Ascending aorta (tissue), 2 donors: ENCODE data around the gene FXYD7. TPM values are rescaled to one million over a fixed set of nuclear protein-coding genes. Genes with fewer than 3 reads are reported as not detected.

ENCODE experiments used
- DNase-seq, 2 donors: peaks; one replicate each; pipeline ENCODE4 v3.0.0-alpha.2; 2019; ENCODE audit warnings: low spot score in 2 of 2
- H3K27ac ChIP-seq, 2 donors: fragments of 200-600 bp; sonication (generic); one replicate each; pipeline ENCODE4 v1.5.1; 2016 to 2017; ENCODE audit warnings: mild to moderate bottlenecking in 1 of 2
- H3K27me3 ChIP-seq: fragments of 200-600 bp; sonication (generic); one replicate; pipeline ENCODE4 v1.5.1; 2017
- H3K36me3 ChIP-seq, 2 donors: fragments of 200-600 bp; sonication (generic); one replicate each; pipeline ENCODE4 v1.5.1; 2016
- H3K4me1 ChIP-seq, 2 donors: fragments of 200-600 bp; sonication (generic); one replicate each; pipeline ENCODE4 v1.5.1; 2016 to 2017; ENCODE audit warnings: mild to moderate bottlenecking in 1 of 2
- H3K4me3 ChIP-seq, 2 donors: fragments of 200-600 bp; sonication (generic); one replicate each; pipeline ENCODE4 v1.5.1; 2016 to 2017; ENCODE audit warnings: mild to moderate bottlenecking in 1 of 2
- H3K9me3 ChIP-seq, 2 donors: fragments of 200-600 bp; sonication (generic); one replicate each; pipeline ENCODE4 v1.5.1; 2016
- intact Hi-C: fragments of 100-400 bp; cut with DNase I; formaldehyde crosslinking; loops from one replicate; pipeline ENCODE4 v1.15.1; 2023
- total RNA-seq: library from RNA; depleted of rRNA; stranded (reverse); fragments of >200 nt; gene quantifications from one replicate; pipeline ENCODE4 v1.1.0, GENCODE V29; 2016
- TF ChIP-seq, protein P1 (sequence below), 3 experiments: fragments of 200-600 bp in 2 of 3; fragments of 450-650 bp in 1 of 3; sonication (generic) in 2 of 3; IDR thresholded peaks; one replicate each; pipeline ENCODE4 v1.5.1; 2016 to 2019; ENCODE audit warnings: antibody characterized with exemption in 3 of 3, mild to moderate bottlenecking in 1 of 3, moderate library complexity in 1 of 3

FXYD7 gene
- total RNA-seq, 1 donor from 2014 or later = not detected

GRCh38 chr19:35177377-35178274 lies 34.6 kb downstream of the FXYD7 start:
- no peaks in the 10 kb centered on the region for H3K9me3 ChIP-seq
- no peak for DNase-seq
- no peaks in the 10 kb centered on the region for H3K36me3 ChIP-seq
- TF ChIP-seq, protein P1, sequence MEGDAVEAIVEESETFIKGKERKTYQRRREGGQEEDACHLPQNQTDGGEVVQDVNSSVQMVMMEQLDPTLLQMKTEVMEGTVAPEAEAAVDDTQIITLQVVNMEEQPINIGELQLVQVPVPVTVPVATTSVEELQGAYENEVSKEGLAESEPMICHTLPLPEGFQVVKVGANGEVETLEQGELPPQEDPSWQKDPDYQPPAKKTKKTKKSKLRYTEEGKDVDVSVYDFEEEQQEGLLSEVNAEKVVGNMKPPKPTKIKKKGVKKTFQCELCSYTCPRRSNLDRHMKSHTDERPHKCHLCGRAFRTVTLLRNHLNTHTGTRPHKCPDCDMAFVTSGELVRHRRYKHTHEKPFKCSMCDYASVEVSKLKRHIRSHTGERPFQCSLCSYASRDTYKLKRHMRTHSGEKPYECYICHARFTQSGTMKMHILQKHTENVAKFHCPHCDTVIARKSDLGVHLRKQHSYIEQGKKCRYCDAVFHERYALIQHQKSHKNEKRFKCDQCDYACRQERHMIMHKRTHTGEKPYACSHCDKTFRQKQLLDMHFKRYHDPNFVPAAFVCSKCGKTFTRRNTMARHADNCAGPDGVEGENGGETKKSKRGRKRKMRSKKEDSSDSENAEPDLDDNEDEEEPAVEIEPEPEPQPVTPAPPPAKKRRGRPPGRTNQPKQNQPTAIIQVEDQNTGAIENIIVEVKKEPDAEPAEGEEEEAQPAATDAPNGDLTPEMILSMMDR (IDR thresholded peaks at IDR 0.05) = no peak
- intact Hi-C loops = no loop called here
- H3K4me1 ChIP-seq = no peaks in the 10 kb centered on the region
- no peaks in the 10 kb centered on the region for H3K27me3 ChIP-seq
- H3K4me3 ChIP-seq = no peak overlapping the region
- H3K27ac ChIP-seq = no peak overlapping the region

DNA sequence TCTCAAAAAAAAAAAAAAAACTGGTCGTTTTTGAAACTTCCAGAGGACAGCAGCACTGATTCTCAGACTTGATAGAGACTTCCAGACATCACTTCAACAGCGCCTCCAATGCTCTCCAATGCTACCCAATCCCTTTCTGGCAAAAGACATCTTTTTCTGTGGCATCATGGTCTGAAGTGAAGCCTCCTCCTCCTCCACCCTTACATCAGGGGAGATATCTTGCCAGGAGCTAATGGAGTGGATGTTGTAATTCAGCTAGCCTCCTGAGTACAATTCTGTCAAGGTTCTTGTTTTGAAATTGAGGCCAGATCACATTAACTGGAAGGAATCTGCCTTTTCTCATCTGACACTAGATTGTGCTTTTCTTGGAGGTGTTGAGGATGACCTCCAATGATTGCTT lies 35.6 kb downstream of the FXYD7 start:
- Histone ChIP-seq H3K27me3 (no peaks in the 10 kb centered on the region), H3K27ac (no peak overlapping the region), H3K4me3 (no peak overlapping the region), H3K4me1 (no peaks in the 10 kb centered on the region), H3K36me3 (no peaks in the 10 kb centered on the region), H3K9me3 (no peaks in the 10 kb centered on the region)
- intact Hi-C loops = no loop called here
- DNase-seq = no peak
- TF ChIP-seq, protein P1 (IDR thresholded peaks at IDR 0.05) = no peak

DNA sequence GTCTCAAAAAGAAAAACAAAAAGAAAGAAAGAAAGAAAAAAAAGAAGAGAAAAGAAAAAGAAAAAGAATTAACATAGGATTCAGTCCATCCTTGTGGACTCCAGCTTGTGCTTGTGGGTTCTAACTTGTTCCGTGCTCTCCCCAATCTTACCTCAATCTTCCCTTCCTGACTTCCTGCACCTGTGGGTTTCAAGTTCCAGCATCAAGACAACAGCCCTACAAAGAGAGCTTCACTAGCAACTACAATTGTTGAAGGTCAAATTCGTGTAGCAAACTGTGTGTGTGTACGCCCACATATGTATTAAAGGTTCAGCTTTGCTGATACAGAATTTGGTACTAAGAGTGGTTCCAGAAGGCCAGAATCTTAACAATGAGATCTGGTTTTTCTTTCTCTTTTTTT lies 36.8 kb downstream of the FXYD7 start:
- Histone ChIP-seq H3K27ac (no peak overlapping the region), H3K9me3 (no peaks in the 10 kb centered on the region), H3K27me3 (no peaks in the 10 kb centered on the region), H3K4me3 (no peak overlapping the region), H3K36me3 (no peaks in the 10 kb centered on the region), H3K4me1 (no peaks in the 10 kb centered on the region)
- DNase-seq = no peak
- TF ChIP-seq, protein P1 (IDR thresholded peaks at IDR 0.05) = no peak
- intact Hi-C loops = no loop called here

- H3K27me3 ChIP-seq = no peaks in the 10 kb centered on the region
- H3K4me1 ChIP-seq = no peaks in the 10 kb centered on the region
- no peak overlapping the region for H3K27ac ChIP-seq
- no peak for DNase-seq
- H3K4me3 ChIP-seq = no peak overlapping the region
- H3K36me3 ChIP-seq = no peaks in the 10 kb centered on the region
- intact Hi-C loops = no loop called here
- H3K9me3 ChIP-seq = no peaks in the 10 kb centered on the region
- TF ChIP-seq, protein P1 (IDR thresholded peaks at IDR 0.05) = no peak
Observed at GRCh38 chr19:35181387-35181786, 38.3 kb downstream of the FXYD7 start.

DNA sequence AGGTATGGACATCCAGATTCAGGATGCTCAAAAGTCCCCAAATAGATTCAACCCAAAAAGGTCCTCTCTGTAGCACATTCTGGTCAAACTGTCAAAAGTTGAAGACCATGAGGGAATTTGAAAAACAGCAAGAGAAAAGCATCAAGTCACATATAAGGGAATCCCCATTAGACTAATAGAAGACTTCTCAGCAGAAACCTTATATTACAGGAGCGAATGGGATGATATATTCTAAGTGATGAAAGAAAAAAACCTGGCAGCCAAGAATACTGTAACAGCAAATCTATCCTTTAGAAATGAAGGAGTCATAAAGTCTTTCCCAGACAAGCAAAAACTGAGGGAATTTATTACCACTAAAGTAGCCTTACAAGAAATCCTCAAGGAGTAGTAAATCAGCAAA lies 41.2 kb downstream of the FXYD7 start:
- TF ChIP-seq, protein P1 (IDR thresholded peaks at IDR 0.05) = no peak

More for the DNA sequence above, 41.2 kb downstream of the FXYD7 start:
- DNase-seq = no peak
- no peaks in the 10 kb centered on the region for H3K27me3 ChIP-seq
- no peak overlapping the region for H3K27ac ChIP-seq
- no peaks in the 10 kb centered on the region for H3K36me3 ChIP-seq
- H3K9me3 ChIP-seq = no peaks in the 10 kb centered on the region
- no peaks in the 10 kb centered on the region for H3K4me1 ChIP-seq
- H3K4me3 ChIP-seq = no peak overlapping the region
- intact Hi-C loops = no loop called here
